Left kidney (tissue), 2 donors: ENCODE measurements around the gene CYTH3. TPM values are rescaled to one million over a fixed set of nuclear protein-coding genes. Genes with fewer than 3 reads are reported as not detected.
"Not testable (repeated sequence)": the region's sequence is repeated elsewhere in the genome, so short reads cannot be mapped to it uniquely, and the experiment has no call there.

ENCODE experiments used
- DNase-seq: peaks from one replicate; pipeline ENCODE4 v3.0.0-alpha.2; 2013
- polyA plus RNA-seq: library from polyadenylated mRNA; unstranded; fragments of 120-200 nt; gene quantifications from one replicate; pipeline ENCODE4 v1.2.1, GENCODE V29; 2013; ENCODE audit not compliant: insufficient read length

Gene CYTH3
- polyA plus RNA-seq, 1 donor: 35.4 TPM

DNA sequence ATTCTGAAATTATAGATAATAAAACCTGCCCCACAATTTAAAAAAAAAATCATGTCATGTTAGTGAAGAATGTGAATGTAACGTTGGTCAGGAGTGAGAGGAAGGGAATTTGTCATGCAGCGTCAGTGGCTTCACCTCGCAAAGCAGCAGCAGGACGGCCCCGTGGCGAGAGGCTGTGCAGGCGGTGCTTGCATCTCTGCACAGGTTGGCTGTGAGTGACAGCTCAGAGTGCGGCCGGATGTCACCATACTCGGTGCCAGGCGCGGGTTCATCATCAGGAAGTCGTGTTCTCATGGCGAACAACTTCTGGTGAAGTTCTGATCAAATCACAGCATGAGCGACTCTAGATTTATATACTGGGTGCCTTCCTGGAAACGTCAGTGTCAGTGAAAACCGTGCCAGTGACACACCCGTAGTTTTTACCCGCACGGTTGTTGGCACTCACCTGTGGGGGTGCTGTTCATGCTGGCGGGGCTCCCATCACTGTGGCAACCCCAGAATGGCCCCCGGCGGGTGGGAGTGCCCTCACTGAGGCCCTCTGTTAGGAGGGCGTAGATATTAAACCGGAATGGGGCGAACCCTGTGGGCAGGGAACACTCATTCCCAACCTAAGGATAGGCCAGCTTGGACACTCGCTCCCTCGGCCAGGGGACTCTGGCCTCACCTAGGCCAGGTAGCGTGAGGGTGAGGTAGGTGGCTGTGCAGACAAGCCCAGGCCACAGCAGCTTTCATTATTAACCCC, 120.3 kb downstream of the CYTH3 start:
- DNase-seq: no peak

DNA sequence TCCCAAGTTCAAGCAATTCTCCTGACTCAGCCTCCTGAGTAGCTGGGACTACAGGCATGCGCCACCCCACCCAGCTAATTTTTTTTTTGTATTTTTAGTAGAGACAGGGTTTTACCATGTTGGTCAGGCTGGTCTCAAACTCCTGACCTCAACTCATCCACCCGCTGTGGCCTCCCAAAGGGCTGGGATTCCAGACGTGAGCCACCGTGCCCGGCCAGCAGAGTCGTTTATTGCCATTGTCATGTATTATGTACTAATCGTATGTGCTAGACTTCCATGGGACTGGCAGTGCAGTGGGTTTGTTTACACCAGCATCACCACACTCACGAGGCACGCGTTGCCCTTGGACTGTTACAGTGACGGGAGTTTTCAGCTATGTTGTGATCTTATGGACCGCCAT, 120.9 kb downstream of the CYTH3 start:
- DNase-seq: not testable (repeated sequence)

GRCh38 chr7:6149996-6150395, 122.4 kb downstream of the CYTH3 start:
- no peak for DNase-seq

DNA sequence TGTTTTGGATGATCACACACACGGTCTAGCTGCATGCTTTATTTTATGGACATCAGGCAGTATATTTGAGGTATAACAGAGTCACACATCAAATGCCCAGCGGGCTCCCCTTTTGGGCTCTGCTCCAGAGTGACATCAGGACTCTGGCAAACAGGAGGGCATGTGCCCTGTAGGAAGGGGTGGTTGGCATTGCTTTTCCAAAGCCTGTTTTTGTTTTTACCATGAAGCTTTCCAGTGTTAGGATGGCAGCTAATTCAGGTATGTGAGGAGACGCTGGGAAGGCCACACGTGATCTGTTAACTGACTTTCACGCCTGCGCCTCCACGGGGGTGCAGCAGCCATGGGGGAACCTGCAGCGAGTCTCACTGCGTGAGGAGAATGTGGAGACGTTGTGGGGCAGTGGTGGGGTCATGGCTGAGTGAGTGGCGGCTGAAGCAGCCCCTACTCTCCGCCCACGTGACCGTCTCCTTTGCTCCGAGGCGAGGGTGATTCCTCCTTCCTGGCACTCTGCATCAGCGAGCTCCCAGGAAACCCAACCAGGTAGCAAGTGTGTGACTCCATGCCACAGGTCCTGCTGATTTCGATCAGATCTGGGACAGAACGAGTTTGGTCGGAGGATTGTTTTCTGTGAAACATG, 123.6 kb downstream of the CYTH3 start:
- DNase-seq: no peak

- no peak for DNase-seq
These were observed 124.8 kb downstream of the CYTH3 start for GRCh38 chr7:6147627-6148026.

DNA sequence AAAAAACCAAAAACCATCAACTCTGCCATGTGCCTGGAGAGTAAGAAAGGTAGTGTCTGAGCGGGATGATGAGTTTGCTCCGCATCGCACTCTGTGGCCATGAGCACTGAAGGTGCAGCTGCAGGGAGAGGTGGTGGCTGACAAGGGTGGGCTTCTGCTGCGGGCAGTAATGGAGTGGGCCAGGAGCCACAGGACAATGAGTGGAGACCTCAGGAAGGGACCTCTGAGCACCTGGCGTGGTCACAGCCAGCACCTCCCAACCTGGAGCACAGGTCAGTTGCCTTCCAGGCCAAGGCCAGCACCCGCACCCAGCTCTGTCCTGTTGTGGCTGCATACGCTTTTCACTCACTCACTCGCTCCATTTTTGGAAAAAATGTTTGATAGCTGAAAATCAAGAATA, 125.8 kb downstream of the CYTH3 start:
- DNase-seq: no peak

- DNase-seq: no peak
These were observed 128.4 kb downstream of the CYTH3 start for GRCh38 chr7:6143997-6144396.

DNA sequence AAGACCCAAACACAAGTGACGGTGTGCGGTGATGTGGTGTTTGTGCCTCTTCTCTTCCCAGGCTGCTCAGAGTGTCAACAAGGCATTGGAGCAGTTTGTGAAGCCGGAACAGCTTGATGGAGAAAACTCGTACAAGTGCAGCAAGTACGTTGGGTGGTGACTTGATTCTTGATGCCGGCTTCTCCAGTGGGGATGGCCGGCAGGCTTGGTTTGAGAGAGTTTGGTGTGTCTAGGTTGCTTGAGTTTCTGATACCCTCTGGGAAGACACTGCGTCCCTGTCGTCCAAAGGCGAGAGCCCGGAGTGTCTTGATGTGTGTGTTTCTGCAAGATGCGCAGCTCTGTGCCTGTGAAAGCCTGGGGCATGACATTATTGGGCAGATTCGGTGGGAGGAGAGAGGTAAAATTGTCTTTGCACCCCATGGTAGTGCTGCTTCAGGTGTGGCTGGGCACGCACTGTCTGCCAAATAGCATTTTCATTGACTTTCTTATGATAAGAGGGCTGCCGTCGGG, 129.5 kb downstream of the CYTH3 start:
- no peak for DNase-seq

DNA sequence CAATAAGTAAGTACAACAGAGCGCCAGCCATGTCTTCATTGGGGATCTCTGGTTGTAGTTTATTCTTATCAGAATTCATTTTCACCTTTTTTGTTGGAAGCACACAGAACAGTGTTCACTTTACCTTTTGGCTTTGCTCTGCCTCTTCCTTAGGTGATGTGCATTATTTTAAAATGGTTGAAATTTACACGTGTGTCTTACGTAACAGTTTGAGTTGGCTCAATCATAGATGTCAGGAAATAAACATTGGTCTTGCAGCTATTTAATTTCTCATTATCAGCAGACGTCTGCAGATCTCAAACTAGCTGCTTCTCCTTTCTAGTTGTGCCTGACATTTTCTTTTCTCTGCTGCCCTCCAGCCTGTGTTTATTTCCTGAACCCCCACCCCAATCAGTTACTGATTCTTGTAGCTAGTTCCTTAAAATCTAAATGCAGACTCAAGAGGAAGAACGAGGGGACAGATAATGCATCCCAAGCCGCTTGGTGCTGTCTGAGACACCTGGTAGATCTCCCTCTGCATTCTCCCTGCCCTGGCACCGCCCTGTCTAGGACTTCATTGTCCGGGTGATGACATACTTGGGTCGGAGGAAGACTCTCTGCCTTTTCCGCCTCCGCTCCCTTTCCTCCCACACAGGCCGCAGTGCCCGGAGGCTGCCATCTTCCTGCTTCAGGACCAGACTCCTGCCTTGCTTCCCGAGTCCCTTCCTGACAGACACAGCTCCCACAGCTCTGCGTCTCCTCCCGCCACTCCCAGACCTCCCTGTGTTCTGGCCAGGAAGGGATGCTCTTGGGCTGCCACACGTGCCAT, 133.0 kb downstream of the CYTH3 start:
- no peak for DNase-seq

DNA sequence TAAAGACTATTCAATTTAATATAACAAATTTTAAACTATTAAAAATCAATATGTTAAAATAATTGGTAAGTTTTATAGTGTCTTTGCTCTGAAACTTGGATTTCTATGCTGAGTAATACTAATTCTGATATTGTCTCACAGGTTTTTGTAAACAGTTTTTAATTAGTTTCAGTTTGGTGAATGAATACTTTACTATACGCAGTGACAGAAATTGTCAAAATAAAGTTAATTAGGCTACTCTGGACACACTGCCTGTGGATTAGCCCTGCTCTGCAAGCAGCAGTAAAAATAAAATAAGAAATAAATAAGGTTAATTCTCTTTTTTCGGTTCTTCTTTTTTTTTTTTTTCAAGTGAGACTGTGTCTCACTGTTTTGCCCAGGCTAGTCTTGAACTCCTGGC, 135.9 kb downstream of the CYTH3 start:
- DNase-seq: no peak

DNA sequence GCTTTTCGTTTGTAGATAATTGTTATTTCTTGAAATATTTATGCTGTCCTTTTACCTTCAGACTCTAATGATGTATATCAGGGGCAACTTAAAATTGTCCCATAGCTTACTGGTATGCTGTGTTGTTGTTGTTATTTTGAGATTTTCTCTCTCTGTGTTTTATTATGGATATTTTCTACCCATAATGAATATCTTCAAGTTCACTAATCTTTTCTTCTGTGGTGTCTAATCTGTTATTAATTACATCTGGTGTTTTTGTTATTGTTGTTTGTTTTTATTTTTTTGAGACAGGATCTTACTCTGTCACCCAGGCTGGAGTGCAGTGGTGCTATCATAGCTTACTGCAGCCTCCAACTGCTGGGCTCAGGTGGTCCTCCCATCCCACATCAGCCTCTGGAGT, 139.2 kb downstream of the CYTH3 start:
- DNase-seq: no peak

DNA sequence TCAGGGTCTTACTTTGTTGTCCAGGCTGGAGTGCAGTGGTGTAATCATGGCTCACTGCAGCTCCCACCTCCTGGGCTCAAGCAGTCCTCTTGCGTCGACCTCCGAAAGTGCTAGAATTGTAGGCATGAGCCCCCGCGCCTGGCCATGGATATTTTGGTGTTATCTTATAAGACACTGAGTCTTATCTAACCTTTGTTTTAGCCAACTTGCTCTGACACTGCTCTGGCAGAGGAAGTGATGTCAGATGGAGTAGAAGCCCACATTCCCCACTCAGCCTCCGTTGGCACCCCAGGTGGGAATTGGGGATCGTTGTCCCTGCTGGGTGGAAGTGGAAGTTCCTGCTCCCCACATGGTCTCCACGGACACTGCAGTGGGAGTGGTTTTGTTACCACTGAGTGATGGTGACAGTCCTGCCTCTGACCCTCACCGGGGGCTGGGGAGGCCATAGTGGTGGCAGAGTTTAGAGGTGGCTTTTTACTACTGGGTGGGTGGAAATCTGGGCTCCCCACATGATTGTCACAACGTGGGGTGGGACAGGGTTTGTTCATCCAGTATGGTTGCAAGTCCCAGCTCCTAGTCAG, 142.3 kb downstream of the CYTH3 start:
- DNase-seq: no peak

DNA sequence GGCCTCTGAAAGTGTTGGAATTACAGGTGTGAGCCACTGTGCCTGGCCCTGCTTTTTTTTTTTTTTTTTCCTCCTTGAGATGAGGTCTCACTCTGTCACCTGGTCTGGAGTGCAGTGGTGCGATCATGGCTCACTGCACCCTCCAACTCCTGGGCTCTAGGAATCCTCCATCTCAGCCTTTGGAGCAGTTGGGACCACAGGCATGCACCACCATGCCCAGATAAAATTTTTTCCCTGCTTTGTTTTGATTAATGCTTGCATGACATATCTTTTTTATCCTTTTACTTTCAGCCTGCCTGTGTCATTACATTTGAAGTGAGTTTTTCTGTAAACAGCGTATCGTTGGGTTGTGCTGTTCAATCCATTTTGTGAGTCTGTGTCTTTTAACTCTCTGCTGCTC, 144.2 kb downstream of the CYTH3 start:
- DNase-seq: no peak

- no peak for DNase-seq
These were observed 145.3 kb downstream of the CYTH3 start for GRCh38 chr7:6127110-6127490.

GRCh38 chr7:6123843-6124242, 148.6 kb downstream of the CYTH3 start:
- DNase-seq: no peak

DNA sequence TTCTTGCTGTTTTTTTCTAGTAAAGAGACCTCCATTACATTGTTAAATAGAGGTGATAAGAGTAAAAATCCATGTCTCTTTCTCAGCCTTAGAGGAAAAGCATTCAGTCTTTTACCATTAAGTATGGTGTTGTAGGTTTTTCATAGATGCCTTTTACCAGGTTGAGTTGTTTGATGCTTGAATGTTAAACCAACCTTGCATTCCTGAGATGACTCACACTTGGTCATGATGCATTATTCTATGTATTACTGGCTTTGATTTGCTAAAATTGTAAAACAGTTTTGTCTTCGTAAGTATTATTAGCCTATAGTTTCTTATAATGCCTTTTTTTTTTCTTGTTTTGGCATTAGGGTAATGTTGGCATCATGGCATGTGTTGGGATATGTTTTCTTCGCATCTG, 151.3 kb downstream of the CYTH3 start:
- no peak for DNase-seq

GRCh38 chr7:6117533-6117932, 154.9 kb downstream of the CYTH3 start:
- no peak for DNase-seq

DNA sequence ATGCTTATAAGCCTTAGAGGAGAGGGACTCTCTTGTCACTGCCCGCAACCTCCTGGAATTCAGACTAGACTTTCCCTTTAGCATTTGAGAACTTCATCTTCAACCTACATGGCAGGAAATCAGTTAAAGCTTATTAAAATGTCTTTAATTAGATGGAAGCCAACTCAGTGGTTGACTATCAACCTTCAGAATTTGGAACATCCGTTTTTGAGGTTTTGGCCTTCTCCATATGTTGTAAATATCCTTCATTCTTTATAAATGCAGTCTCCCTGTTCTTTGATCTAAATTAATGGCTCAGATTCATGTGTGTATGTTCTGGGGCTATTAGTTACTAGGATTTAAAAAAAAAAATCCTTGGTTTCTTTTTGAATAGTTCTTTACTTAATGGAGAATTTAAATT, 156.2 kb downstream of the CYTH3 start:
- no peak for DNase-seq
